ENCODE results near the gene LAMC3.

- TF ChIP-seq CTCF (IDR thresholded peaks at IDR 0.05) (no peak), POLR2A (IDR thresholded peaks at IDR 0.05) (no peak)
Observed at GRCh38 chr9:130963337-130963908, 45.6 kb upstream of the LAMC3 start.

Data from prostate gland (tissue), 2 donors.